DOHH2 (cell line): Measurements from ENCODE around the gene PAX7.
"Not testable (repeated sequence)": the region's sequence is repeated elsewhere in the genome, so short reads cannot be mapped to it uniquely, and the experiment has no call there.

Experiments used
- H3F3A ChIP-seq: fragments of 200-600 bp; sonication (generic), shearing (Covaris generic); 2 replicates; pipeline ENCODE4 v1.6.0; 2016; ENCODE audit warnings: antibody characterized with exemption, mild to moderate bottlenecking; ENCODE audit not compliant: control insufficient read depth, insufficient read depth
- H3K27ac ChIP-seq: fragments of 200-600 bp; sonication (generic); 2 replicates; pipeline ENCODE4 v1.5.1; 2014; ENCODE audit warnings: low read depth, mild to moderate bottlenecking, low read length, moderate library complexity
- H3K27me3 ChIP-seq: fragments of 200-600 bp; sonication (generic); 2 replicates; pipeline ENCODE4 v1.6.1; 2014; ENCODE audit warnings: mild to moderate bottlenecking, low read length, mixed read lengths; ENCODE audit not compliant: control insufficient read depth
- H3K36me3 ChIP-seq: fragments of 200-600 bp; sonication (generic); 2 replicates; pipeline ENCODE4 v1.6.1; 2014; ENCODE audit warnings: mild to moderate bottlenecking, low read length, moderate library complexity, mixed read lengths; ENCODE audit not compliant: control insufficient read depth
- H3K4me1 ChIP-seq: fragments of 200-600 bp; sonication (generic); 2 replicates; pipeline ENCODE4 v1.6.1; 2014; ENCODE audit warnings: mild to moderate bottlenecking, low read length, mixed read lengths; ENCODE audit not compliant: control insufficient read depth
- H3K4me2 ChIP-seq: fragments of 200-600 bp; sonication (generic); 2 replicates; pipeline ENCODE4 v1.6.0; 2014; ENCODE audit warnings: mild to moderate bottlenecking, low read length, moderate library complexity
- H3K4me3 ChIP-seq: fragments of 200-600 bp; sonication (generic); 2 replicates; pipeline ENCODE4 v1.5.1; 2014; ENCODE audit warnings: mild to moderate bottlenecking, low read length, mixed read lengths
- H3K79me2 ChIP-seq: fragments of 200-600 bp; sonication (generic); 2 replicates; pipeline ENCODE4 v1.6.1; 2014; ENCODE audit warnings: mild to moderate bottlenecking, low read length, mixed read lengths; ENCODE audit not compliant: control insufficient read depth
- H3K9me2 ChIP-seq: fragments of 200-600 bp; sonication (generic); replicated peaks from 2 replicates; pipeline ENCODE4 v1.6.1; 2014; ENCODE audit warnings: mild to moderate bottlenecking, low read length, mixed read lengths; ENCODE audit not compliant: control insufficient read depth
- H3K9me3 ChIP-seq: fragments of 200-600 bp; sonication (generic); 2 replicates; pipeline ENCODE4 v1.6.1; 2014; ENCODE audit warnings: antibody characterized with exemption, low read length, mixed read lengths; ENCODE audit not compliant: control insufficient read depth, insufficient read depth
- H4K20me1 ChIP-seq: fragments of 200-600 bp; sonication (generic); 2 replicates; pipeline ENCODE4 v1.6.0; 2014; ENCODE audit warnings: low read depth, mild to moderate bottlenecking, antibody characterized with exemption, low read length, moderate library complexity; ENCODE audit not compliant: control insufficient read depth, insufficient read depth
- EZH2phosphoT487 ChIP-seq: fragments of 200-600 bp; sonication (generic); IDR thresholded peaks from 2 replicates; pipeline ENCODE4 v1.6.1; 2017; ENCODE audit warnings: borderline replicate concordance, mild to moderate bottlenecking, antibody characterized with exemption, low read length, moderate library complexity, mixed read lengths
- TF ChIP-seq, protein P1 (sequence below): fragments of 200-600 bp; sonication (generic); IDR thresholded peaks from one replicate; pipeline ENCODE4 v1.5.1; 2014; ENCODE audit warnings: antibody characterized with exemption, mild to moderate bottlenecking, low read depth, low read length; ENCODE audit not compliant: poor library complexity, severe bottlenecking

The PAX7 gene

DNA sequence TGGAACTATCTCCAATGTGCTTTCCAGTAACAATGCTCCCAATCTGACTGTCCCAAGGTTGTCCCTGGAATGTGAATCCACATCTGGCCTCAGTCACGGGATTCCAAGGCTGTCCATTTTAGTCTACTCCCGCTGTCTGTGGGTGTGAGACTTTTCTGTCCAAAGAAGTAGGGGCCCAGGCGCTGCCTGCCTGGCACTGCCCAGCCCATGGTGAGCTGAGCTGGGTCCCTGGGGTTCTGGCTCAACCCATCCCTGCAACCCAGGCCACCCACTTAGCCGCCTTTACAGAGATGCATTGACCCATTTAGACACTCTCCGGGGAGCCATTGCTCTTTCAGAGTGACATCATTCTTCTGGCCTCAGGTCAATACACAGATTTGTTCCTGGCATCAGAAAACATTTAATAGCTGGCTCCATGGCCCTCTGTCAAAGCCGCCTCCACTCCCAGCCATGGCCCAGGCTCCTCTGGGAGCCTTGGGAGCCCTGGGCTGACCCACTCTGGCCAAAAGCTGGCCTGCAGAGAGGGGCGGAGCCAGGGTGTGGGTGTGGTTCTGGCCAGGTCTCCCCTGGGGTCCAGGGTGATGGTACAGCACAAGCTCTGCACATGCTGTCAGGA, 47.2 kb upstream of the PAX7 start:
- no peak overlapping the region for H3K4me2 ChIP-seq
- H3K4me3 ChIP-seq: no peak overlapping the region
- no peaks in the 10 kb centered on the region for H4K20me1 ChIP-seq
- H3K9me2 ChIP-seq: no peaks in the 10 kb centered on the region
- no peaks in the 10 kb centered on the region for H3K79me2 ChIP-seq
- TF ChIP-seq, protein P1, sequence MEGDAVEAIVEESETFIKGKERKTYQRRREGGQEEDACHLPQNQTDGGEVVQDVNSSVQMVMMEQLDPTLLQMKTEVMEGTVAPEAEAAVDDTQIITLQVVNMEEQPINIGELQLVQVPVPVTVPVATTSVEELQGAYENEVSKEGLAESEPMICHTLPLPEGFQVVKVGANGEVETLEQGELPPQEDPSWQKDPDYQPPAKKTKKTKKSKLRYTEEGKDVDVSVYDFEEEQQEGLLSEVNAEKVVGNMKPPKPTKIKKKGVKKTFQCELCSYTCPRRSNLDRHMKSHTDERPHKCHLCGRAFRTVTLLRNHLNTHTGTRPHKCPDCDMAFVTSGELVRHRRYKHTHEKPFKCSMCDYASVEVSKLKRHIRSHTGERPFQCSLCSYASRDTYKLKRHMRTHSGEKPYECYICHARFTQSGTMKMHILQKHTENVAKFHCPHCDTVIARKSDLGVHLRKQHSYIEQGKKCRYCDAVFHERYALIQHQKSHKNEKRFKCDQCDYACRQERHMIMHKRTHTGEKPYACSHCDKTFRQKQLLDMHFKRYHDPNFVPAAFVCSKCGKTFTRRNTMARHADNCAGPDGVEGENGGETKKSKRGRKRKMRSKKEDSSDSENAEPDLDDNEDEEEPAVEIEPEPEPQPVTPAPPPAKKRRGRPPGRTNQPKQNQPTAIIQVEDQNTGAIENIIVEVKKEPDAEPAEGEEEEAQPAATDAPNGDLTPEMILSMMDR: no peak
- no peak for TF ChIP-seq EZH2phosphoT487
- no peak overlapping the region for H3K27ac ChIP-seq
- H3K36me3 ChIP-seq: no peaks in the 10 kb centered on the region
- H3F3A ChIP-seq: no peaks in the 10 kb centered on the region
- H3K27me3 ChIP-seq: no peaks in the 10 kb centered on the region
- H3K4me1 ChIP-seq: no peaks in the 10 kb centered on the region
- no peaks in the 10 kb centered on the region for H3K9me3 ChIP-seq

DNA sequence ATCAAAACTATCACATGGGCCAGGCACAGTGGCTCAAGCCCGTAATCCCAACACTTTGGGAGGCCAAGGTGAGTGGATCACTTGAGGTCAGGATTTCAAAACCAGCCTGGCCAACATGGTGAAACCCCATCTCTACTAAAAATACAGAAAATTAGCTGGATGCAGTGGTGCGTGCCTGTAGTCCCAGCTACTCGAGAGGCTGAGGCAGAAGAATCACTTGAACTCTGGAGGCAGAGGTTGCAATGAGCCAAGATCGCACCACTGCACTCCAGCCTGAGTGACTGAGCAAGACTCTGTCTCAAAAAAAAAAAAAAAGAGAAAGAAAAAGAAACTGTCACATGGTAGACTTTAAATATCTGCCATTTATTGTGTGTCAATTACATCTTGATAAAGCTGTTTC, 44.6 kb upstream of the PAX7 start:
- not testable (repeated sequence) for H4K20me1 ChIP-seq, H3K9me2 ChIP-seq, H3K27me3 ChIP-seq, H3K4me1 ChIP-seq, H3F3A ChIP-seq, H3K27ac ChIP-seq, H3K36me3 ChIP-seq, H3K4me3 ChIP-seq, H3K9me3 ChIP-seq, H3K4me2 ChIP-seq, H3K79me2 ChIP-seq

DNA sequence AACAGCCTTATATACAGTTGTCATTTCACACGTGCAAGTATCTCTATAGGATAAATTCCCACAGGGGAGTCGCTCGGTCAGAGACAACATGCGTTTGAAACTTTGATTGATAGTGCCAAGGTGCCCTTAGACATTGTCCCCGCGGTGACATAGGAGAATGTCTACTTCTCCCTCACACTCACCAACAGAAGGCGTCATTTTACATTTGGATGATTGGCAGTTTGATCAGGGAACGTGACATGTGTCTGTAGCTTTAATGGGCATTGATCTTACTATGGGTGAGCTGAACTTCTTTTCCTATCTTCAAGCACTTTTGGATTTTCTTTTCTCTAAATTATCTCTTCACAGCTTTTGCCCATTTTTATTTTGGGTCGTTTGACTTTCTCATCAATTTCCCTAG, 42.6 kb upstream of the PAX7 start:
- H3F3A ChIP-seq: no peaks in the 10 kb centered on the region
- no peak for TF ChIP-seq EZH2phosphoT487
- TF ChIP-seq, protein P1: no peak
- H3K4me3 ChIP-seq: no peak overlapping the region
- H3K27me3 ChIP-seq: peaks cover 3% of the 10 kb centered on the region; the same call in 1 of the 2 replicates
- no peak overlapping the region for H3K4me2 ChIP-seq
- H3K9me3 ChIP-seq: no peaks in the 10 kb centered on the region
- no peaks in the 10 kb centered on the region for H4K20me1 ChIP-seq
- H3K9me2 ChIP-seq: no peaks in the 10 kb centered on the region
- no peak overlapping the region for H3K27ac ChIP-seq
- H3K4me1 ChIP-seq: no peaks in the 10 kb centered on the region
- H3K36me3 ChIP-seq: no peaks in the 10 kb centered on the region
- no peaks in the 10 kb centered on the region for H3K79me2 ChIP-seq

DNA sequence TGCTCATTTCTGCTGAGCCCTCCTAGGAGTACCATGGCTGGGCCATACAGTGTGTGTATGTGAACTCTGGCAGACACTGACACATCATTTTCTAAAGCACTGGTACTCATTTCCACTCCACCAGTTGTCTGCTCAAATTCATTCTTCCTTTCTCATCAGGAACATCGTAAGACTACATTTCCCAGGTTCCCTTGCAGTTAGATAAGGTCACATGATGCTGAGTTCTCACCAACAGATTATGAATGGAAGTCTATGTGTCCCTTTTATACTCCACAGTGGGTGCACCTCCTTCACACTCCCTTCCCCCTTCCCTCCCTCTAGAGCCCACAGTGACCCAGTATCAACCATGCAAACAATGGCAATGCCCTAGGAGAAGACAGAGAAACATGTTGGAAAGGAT, 38.3 kb upstream of the PAX7 start:
- no peaks in the 10 kb centered on the region for H3F3A ChIP-seq
- H3K9me3 ChIP-seq: no peaks in the 10 kb centered on the region
- H3K4me2 ChIP-seq: no peak overlapping the region
- H3K4me1 ChIP-seq: no peaks in the 10 kb centered on the region
- TF ChIP-seq, protein P1: no peak
- TF ChIP-seq EZH2phosphoT487: no peak
- no peak overlapping the region for H3K27ac ChIP-seq
- no peaks in the 10 kb centered on the region for H3K79me2 ChIP-seq
- no peaks in the 10 kb centered on the region for H4K20me1 ChIP-seq
- H3K27me3 ChIP-seq: peaks cover 5% of the 10 kb centered on the region; the same call in 1 of the 2 replicates
- H3K9me2 ChIP-seq: no peaks in the 10 kb centered on the region
- H3K4me3 ChIP-seq: no peak overlapping the region
- H3K36me3 ChIP-seq: no peaks in the 10 kb centered on the region
